ENCODE measurements around the gene OGDH.
"Not testable (repeated sequence)": the region's sequence is repeated elsewhere in the genome, so short reads cannot be mapped to it uniquely, and the experiment has no call there.

The OGDH gene

GRCh38 chr7:44606341-44607140 lies at the start of gene OGDH:
TSS of gene OGDH (plus strand) at chr7:44606627. CDS start at chr7:44624344, 17,717 bp downstream.
- peak; percentile 99 for DNase-seq (ENCODE audit: low read depth)

- DNase-seq (ENCODE audit: low read depth): no peak
These were observed 48.9 kb upstream of the OGDH start for GRCh38 chr7:44557485-44557884.

GRCh38 chr7:44559485-44559884 lies 46.9 kb upstream of the OGDH start:
- no peak for DNase-seq (ENCODE audit: low read depth)

GRCh38 chr7:44561481-44561880 lies 44.9 kb upstream of the OGDH start:
- no peak for DNase-seq (ENCODE audit: low read depth)

GRCh38 chr7:44561962-44562621 lies 44.3 kb upstream of the OGDH start:
- no peak for DNase-seq (ENCODE audit: low read depth)

GRCh38 chr7:44562622-44562962 lies 43.8 kb upstream of the OGDH start:
- DNase-seq (ENCODE audit: low read depth): not testable (repeated sequence)

GRCh38 chr7:44563171-44563679 lies 43.2 kb upstream of the OGDH start:
- DNase-seq (ENCODE audit: low read depth): no peak

- no peak for DNase-seq (ENCODE audit: low read depth)
These were observed 41.8 kb upstream of the OGDH start for GRCh38 chr7:44564606-44565005.

GRCh38 chr7:44565097-44565794 lies 41.2 kb upstream of the OGDH start:
- DNase-seq (ENCODE audit: low read depth): peak; percentile 28

GRCh38 chr7:44565795-44566559 lies 40.5 kb upstream of the OGDH start:
- DNase-seq (ENCODE audit: low read depth): no peak

GRCh38 chr7:44566680-44567079 lies 39.7 kb upstream of the OGDH start:
- DNase-seq (ENCODE audit: low read depth): no peak

- DNase-seq (ENCODE audit: low read depth): no peak
These were observed 38.5 kb upstream of the OGDH start for GRCh38 chr7:44567884-44568283.

- DNase-seq (ENCODE audit: low read depth): no peak
These were observed 37.5 kb upstream of the OGDH start for GRCh38 chr7:44568771-44569560.

- DNase-seq (ENCODE audit: low read depth): no peak
These were observed 36.5 kb upstream of the OGDH start for GRCh38 chr7:44569959-44570358.

- DNase-seq (ENCODE audit: low read depth): no peak
These were observed 33.7 kb upstream of the OGDH start for GRCh38 chr7:44572771-44573170.

GRCh38 chr7:44573464-44574286 lies 32.8 kb upstream of the OGDH start, which contains the start of gene DDX56:
TSS of gene DDX56 (minus strand) at chr7:44573908. CDS start at chr7:44573895, 13 bp downstream.
- peak; percentile 82 for DNase-seq (ENCODE audit: low read depth)

GRCh38 chr7:44574287-44574872 lies 32.0 kb upstream of the OGDH start:
- no peak for DNase-seq (ENCODE audit: low read depth)

- DNase-seq (ENCODE audit: low read depth): no peak
These were observed 31.4 kb upstream of the OGDH start for GRCh38 chr7:44575054-44575453.

GRCh38 chr7:44576228-44576627 lies 30.2 kb upstream of the OGDH start:
- DNase-seq (ENCODE audit: low read depth): no peak

Measured in stimulated activated CD8-positive, alpha-beta memory T cell treated with anti-CD3 and anti-CD28 coated beads, Interleukin-15, amount 100 ng/mL, for 1 hour (primary cell).